ENCODE measurements around the gene TRIM72.
"Not testable (repeated sequence)": the region's sequence is repeated elsewhere in the genome, so short reads cannot be mapped to it uniquely, and the experiment has no call there.

Gene TRIM72

GRCh38 chr16:31215287-31216162 is 1.6 kb downstream of the TRIM72 start:
- DNase-seq (ENCODE audit: low read depth in 2 of 2): no peak

- no peak for DNase-seq (ENCODE audit: low read depth in 2 of 2)
Measured at GRCh38 chr16:31216422-31217135, 2.7 kb downstream of the TRIM72 start, which contains the start of gene PYDC1. PYDC1 (minus strand) TSS chr16:31217135; CDS start chr16:31217028, 107 bp downstream.

GRCh38 chr16:31217136-31217530 is 3.2 kb downstream of the TRIM72 start:
- DNase-seq (ENCODE audit: low read depth in 2 of 2): no peak

GRCh38 chr16:31219154-31219741 is 5.3 kb downstream of the TRIM72 start:
- no peak for DNase-seq (ENCODE audit: low read depth in 2 of 2)

GRCh38 chr16:31221357-31222160 is 7.6 kb downstream of the TRIM72 start:
- no peak for DNase-seq (ENCODE audit: low read depth in 2 of 2)

GRCh38 chr16:31223044-31223443 is 9.1 kb downstream of the TRIM72 start:
- no peak for DNase-seq (ENCODE audit: low read depth in 2 of 2)

GRCh38 chr16:31224092-31224955 is 10.4 kb downstream of the TRIM72 start:
- no peak for DNase-seq (ENCODE audit: low read depth in 2 of 2)

- DNase-seq (ENCODE audit: low read depth in 2 of 2): no peak
Measured at GRCh38 chr16:31225193-31225592, 11.3 kb downstream of the TRIM72 start.

GRCh38 chr16:31228206-31228605 is 14.3 kb downstream of the TRIM72 start:
- DNase-seq (ENCODE audit: low read depth in 2 of 2): no peak

- DNase-seq (ENCODE audit: low read depth in 2 of 2): no peak
Measured at GRCh38 chr16:31229501-31229900, 15.6 kb downstream of the TRIM72 start.

- no peak for DNase-seq (ENCODE audit: low read depth in 2 of 2)
Measured at GRCh38 chr16:31238041-31238440, 24.1 kb downstream of the TRIM72 start.

- DNase-seq (ENCODE audit: low read depth in 2 of 2): no peak
Measured at GRCh38 chr16:31242206-31242605, 28.3 kb downstream of the TRIM72 start.

GRCh38 chr16:31243734-31244670 is 30.1 kb downstream of the TRIM72 start:
- DNase-seq (ENCODE audit: low read depth in 2 of 2): no peak

GRCh38 chr16:31245598-31245997 is 31.7 kb downstream of the TRIM72 start:
- DNase-seq (ENCODE audit: low read depth in 2 of 2): not testable (repeated sequence)

- DNase-seq (ENCODE audit: low read depth in 2 of 2): no peak
Measured at GRCh38 chr16:31246296-31246695, 32.4 kb downstream of the TRIM72 start.

GRCh38 chr16:31248344-31248743 is 34.4 kb downstream of the TRIM72 start:
- no peak for DNase-seq (ENCODE audit: low read depth in 2 of 2)

GRCh38 chr16:31250782-31251384 is 37.0 kb downstream of the TRIM72 start:
- no peak for DNase-seq (ENCODE audit: low read depth in 2 of 2)

- DNase-seq (ENCODE audit: low read depth in 2 of 2): no peak
Measured at GRCh38 chr16:31251435-31251834, 37.5 kb downstream of the TRIM72 start.

- DNase-seq (ENCODE audit: low read depth in 2 of 2): no peak
Measured at GRCh38 chr16:31253642-31254045, 39.7 kb downstream of the TRIM72 start.
